K562 (cell line): ENCODE data around the gene CAPN8. TPM values are rescaled to one million over a fixed set of nuclear protein-coding genes. Genes with fewer than 3 reads are reported as not detected.

Source experiments
- ATF3 ChIP-seq, 2 experiments: fragments of 450-650 bp in 1 of 2; sonication (generic) in 1 of 2; formaldehyde crosslinking in 1 of 2; IDR thresholded peaks in 1 of 2; conservative IDR thresholded peaks in 1 of 2; 2 replicates each; pipeline versions ENCODE4 v1.6.1 to v1.8.1; 2016 to 2023; ENCODE audit warnings: mild to moderate bottlenecking in 2 of 2, moderate library complexity in 2 of 2, inconsistent platforms in 1 of 2, missing genetic modification reagents in 1 of 2
- ATF7 ChIP-seq: fragments of 450-650 bp; IDR thresholded peaks from 2 replicates; pipeline ENCODE4 v1.7.1; 2014; ENCODE audit warnings: mild to moderate bottlenecking, moderate library complexity
- HINFP ChIP-seq: fragments of 450-650 bp; conservative IDR thresholded peaks from 2 replicates; pipeline ENCODE4 v1.6.1; 2016; ENCODE audit warnings: missing genetic modification characterization, low read depth, mild to moderate bottlenecking, control low read depth, missing compliant biosample characterization
- JUND ChIP-seq, 2 experiments: IDR thresholded peaks; 2 replicates in 1 of 2; 3 replicates in 1 of 2; pipeline ENCODE4 v1.6.1; 2011; ENCODE audit warnings: borderline replicate concordance in 2 of 2, low read depth in 2 of 2, low read length in 2 of 2, improper control_type of control experiment in 1 of 2, missing biosample characterization in 1 of 2, missing genetic modification characterization in 1 of 2, missing genetic modification reagents in 1 of 2
- NFE2 ChIP-seq: IDR thresholded peaks from 2 replicates; pipeline ENCODE4 v1.6.1; 2014; ENCODE audit warnings: antibody characterized with exemption, low read depth
- REST ChIP-seq, 2 experiments: fragments of 450-650 bp; formaldehyde crosslinking in 1 of 2; IDR thresholded peaks; 2 replicates each; pipeline versions ENCODE4 v1.4.0 to v1.6.1; 2014 to 2020; ENCODE audit warnings: mild to moderate bottlenecking in 2 of 2, borderline replicate concordance in 1 of 2, low read depth in 1 of 2
- SMC3 ChIP-seq: conservative IDR thresholded peaks from 2 replicates; pipeline ENCODE4 v1.6.1; 2011; ENCODE audit warnings: low read depth, low read length, improper control_type of control experiment; ENCODE audit not compliant: insufficient read depth
- STAG1 ChIP-seq: sonication (generic); formaldehyde crosslinking; IDR thresholded peaks from 2 replicates; pipeline ENCODE4 v1.5.0; 2020; ENCODE audit warnings: missing genetic modification reagents, borderline replicate concordance
- polyA plus RNA-seq, 8 experiments: library from polyadenylated mRNA; depleted of rRNA in 4 of 8; stranded (reverse) in 5 of 8; unstranded in 3 of 8; fragments of >200 nt; fragmentation: Nextera tagmentation in 2 of 8; fragmentation: Illumina TruSeq in 1 of 8; extraction: Ambion mirVana in 2 of 8; extraction: Trizol in 1 of 8; gene quantifications; 2 replicates each; pipeline versions ENCODE4 v1.2.1 to v1.2.3, GENCODE V29; 2011 to 2014; ENCODE audit warnings: inconsistent platforms in 1 of 8, missing spikeins in 1 of 8
- total RNA-seq, 7 experiments: library from RNA; depleted of rRNA in 6 of 7; stranded (reverse); fragments of >200 nt in 6 of 7; fragmentation: Illumina TruSeq in 2 of 7; extraction: Trizol in 2 of 7; gene quantifications; 2 replicates each; pipeline versions ENCODE4 v1.2.1 to v1.2.3, GENCODE V29; 2011 to 2021; ENCODE audit warnings: low replicate concordance in 1 of 7

The CAPN8 gene
- total and polyA plus RNA-seq, 9 of the 15 experiments (the other 6 are each of a cell fraction or from before 2014, with no cell fraction given): 0.06 TPM; not detected in 8

DNA sequence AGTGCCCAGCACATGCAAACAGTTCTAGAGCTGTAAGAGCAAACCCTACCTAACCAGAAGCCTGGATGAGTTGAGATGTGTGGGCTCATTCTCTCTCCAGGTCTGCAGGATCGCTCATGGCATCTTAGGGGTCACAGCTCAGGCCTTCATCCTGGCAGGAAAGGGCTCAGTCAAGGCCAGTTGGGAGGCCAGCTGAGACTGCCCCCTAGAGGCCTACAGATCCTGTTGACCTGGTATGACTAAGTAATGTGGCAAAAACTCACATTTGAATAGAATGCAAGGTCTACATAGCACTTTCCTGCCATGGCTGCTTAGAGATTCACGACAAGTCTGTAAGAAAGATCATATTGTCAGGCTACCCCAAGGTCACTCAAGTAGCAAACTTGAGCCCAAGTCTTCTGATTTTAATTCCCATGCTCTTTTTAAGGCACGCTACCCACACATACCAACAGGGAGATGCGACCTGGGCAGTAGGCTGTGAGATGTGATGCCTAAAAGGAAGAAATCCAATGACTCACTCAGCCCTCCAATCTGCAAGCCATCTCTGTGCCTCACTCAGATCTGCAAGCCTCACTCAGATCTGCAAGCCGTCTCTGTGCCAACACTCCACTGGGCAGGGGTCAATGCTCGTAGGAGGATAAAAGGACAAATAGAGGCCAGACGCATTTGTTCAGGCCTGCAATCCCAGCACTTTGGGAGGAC, 5.1 kb upstream of the CAPN8 start (continued):
- TF ChIP-seq REST (IDR thresholded peaks at IDR 0.05; ENCODE audit: borderline replicate concordance): peak; percentile 56
- TF ChIP-seq REST (CRISPR knock-in tag; IDR thresholded peaks at IDR 0.05; ENCODE audit: low read depth): no peak
- TF ChIP-seq ATF3 (IDR thresholded peaks at IDR 0.05): no peak
- TF ChIP-seq ATF3 (CRISPR knock-in tag; conservative IDR thresholded peaks at IDR 0.05): no peak
- TF ChIP-seq NFE2: peak; percentile 32; the same call in 1 of the 2 replicates
- no peak for TF ChIP-seq HINFP (tag)
- 0 out of 2 replicates have a peak, but pooled peaks have one; percentile 14 for TF ChIP-seq ATF7
- peak; percentile 19; the same call in 1 of the 2 replicates for TF ChIP-seq STAG1 (CRISPR knock-in tag)
- TF ChIP-seq JUND (IDR thresholded peaks at IDR 0.05; ENCODE audit: borderline replicate concordance, low read depth, low read length): peak; percentile 37; the same call in 1 of the 2 replicates
- TF ChIP-seq JUND (tag; IDR thresholded peaks at IDR 0.05; ENCODE audit: borderline replicate concordance, low read depth, low read length): no peak
- TF ChIP-seq SMC3: peak; percentile 42; the same call in 1 of the 2 replicates
